VCaP (cell line): Measurements from ENCODE around the gene TRAPPC11.

ENCODE experiments used
- H3K27ac ChIP-seq: fragments of 450-650 bp; 2 replicates; pipeline ENCODE4 v1.5.1; 2017
- CTCF ChIP-seq: fragments of 450-650 bp; conservative IDR thresholded peaks from 2 replicates; pipeline ENCODE4 v1.5.1; 2017; ENCODE audit warnings: mild to moderate bottlenecking, moderate library complexity

TRAPPC11 gene

GRCh38 chr4:183632689-183633088, 26.4 kb upstream of the TRAPPC11 start:
- H3K27ac ChIP-seq, result no peak overlapping the region
- TF ChIP-seq CTCF, result no peak

GRCh38 chr4:183633476-183634400, 25.4 kb upstream of the TRAPPC11 start:
- no peak for TF ChIP-seq CTCF
- no peak overlapping the region for H3K27ac ChIP-seq

- TF ChIP-seq CTCF, result no peak
- no peak overlapping the region for H3K27ac ChIP-seq
Observed at GRCh38 chr4:183635321-183635720, 23.8 kb upstream of the TRAPPC11 start.

GRCh38 chr4:183635741-183636140, 23.4 kb upstream of the TRAPPC11 start:
- TF ChIP-seq CTCF, result no peak
- peak overlapping the region; percentile 86 for H3K27ac ChIP-seq

- peak; percentile 84 for TF ChIP-seq CTCF
- H3K27ac ChIP-seq, result peak overlapping the region; percentile 86
Observed at GRCh38 chr4:183636503-183636902, 22.6 kb upstream of the TRAPPC11 start.

GRCh38 chr4:183636923-183637322, 22.2 kb upstream of the TRAPPC11 start:
- no peak for TF ChIP-seq CTCF
- H3K27ac ChIP-seq, result peak overlapping the region; percentile 86

- no peak for TF ChIP-seq CTCF
- H3K27ac ChIP-seq, result peak overlapping the region; percentile 86
Observed at GRCh38 chr4:183637461-183637860, 21.6 kb upstream of the TRAPPC11 start.
